ENCODE data around the gene CHD8.

GRCh38 chr14:21395450-21395849 lies 60.5 kb downstream of the CHD8 start:
- TF ChIP-seq YY1 (IDR thresholded peaks at IDR 0.05; ENCODE audit: insufficient read depth, insufficient read length) (no peak), ZNF274 (IDR thresholded peaks at IDR 0.05; ENCODE audit: low read depth, low read length) (no peak)

Measured in NT2/D1 (cell line).